ENCODE results near the gene SYT10.
"Not testable (repeated sequence)": the region's sequence is repeated elsewhere in the genome, so short reads cannot be mapped to it uniquely, and the experiment has no call there.

SYT10 gene

GRCh38 chr12:33331961-33332398, 107.6 kb downstream of the SYT10 start:
- DNase-seq = not testable (repeated sequence)

- no peak for DNase-seq
These were observed 108.7 kb downstream of the SYT10 start for GRCh38 chr12:33330940-33331339.
